ENCODE measurements around the gene SLC31A1. TPM values are rescaled to one million over a fixed set of nuclear protein-coding genes. Genes with fewer than 3 reads are reported as not detected.

The SLC31A1 gene
- total and polyA plus RNA-seq, 2 of the 13 experiments (the other 11 are each of a cell fraction or from before 2014, with no cell fraction given): 62.9 to 70.0 TPM

GRCh38 chr9:113275157-113276131 is 54.1 kb downstream of the SLC31A1 start, which contains the start of the genes CDC26 and PRPF4 (continued):
- no peak for TF ChIP-seq SKIL (CRISPR knock-in tag; IDR thresholded peaks at IDR 0.05; ENCODE audit: borderline replicate concordance)
- peak; percentile 92; the same call in 1 of the 2 replicates for TF ChIP-seq ELF4 (CRISPR knock-in tag; IDR thresholded peaks at IDR 0.05; ENCODE audit: borderline replicate concordance)
- no peak for TF ChIP-seq ZNF569 (CRISPR knock-in tag; IDR thresholded peaks at IDR 0.05; ENCODE audit: borderline replicate concordance)
- no peak for TF ChIP-seq CHD4 (IDR thresholded peaks at IDR 0.05; ENCODE audit: borderline replicate concordance, low read length)
- TF ChIP-seq HNRNPK (IDR thresholded peaks at IDR 0.05; ENCODE audit: low read depth, low read length, poor library complexity, severe bottlenecking): no peak
- no peak for TF ChIP-seq ARID3A (IDR thresholded peaks at IDR 0.05; ENCODE audit: low read depth, low read length)
- TF ChIP-seq ZNF337 (CRISPR knock-in tag; IDR thresholded peaks at IDR 0.05; ENCODE audit: borderline replicate concordance, low read depth): 0 out of 2 replicates have a peak, but pooled peaks have one; percentile 53
- TF ChIP-seq ZNF512B (CRISPR knock-in tag; IDR thresholded peaks at IDR 0.05; ENCODE audit: borderline replicate concordance): no peak
- peak; percentile 87; the same call in 1 of the 3 replicates for TF ChIP-seq MXI1 (IDR thresholded peaks at IDR 0.05; ENCODE audit: borderline replicate concordance, low read depth, low read length)
- no peak for TF ChIP-seq PRMT3 (CRISPR knock-in tag; IDR thresholded peaks at IDR 0.05; ENCODE audit: borderline replicate concordance, low read depth)
- no peak for TF ChIP-seq MEIS2 (CRISPR knock-in tag; IDR thresholded peaks at IDR 0.05)
- no peak for TF ChIP-seq SATB2 (CRISPR knock-in tag; IDR thresholded peaks at IDR 0.05)
- TF ChIP-seq ZNF576 (CRISPR knock-in tag; IDR thresholded peaks at IDR 0.05): no peak
- TF ChIP-seq MTF2 (CRISPR knock-in tag; IDR thresholded peaks at IDR 0.05; ENCODE audit: borderline replicate concordance): no peak
- no peak for TF ChIP-seq SNAPC5 (CRISPR knock-in tag; IDR thresholded peaks at IDR 0.05; ENCODE audit: borderline replicate concordance)
- no peak for TF ChIP-seq TOE1 (CRISPR knock-in tag; IDR thresholded peaks at IDR 0.05)
- peak; percentile 17; the same call in 1 of the 2 replicates for TF ChIP-seq THRA (CRISPR knock-in tag; IDR thresholded peaks at IDR 0.05; ENCODE audit: borderline replicate concordance)
- 0 out of 2 replicates have a peak, but pooled peaks have one; percentile 58 for TF ChIP-seq ZNF550 (CRISPR knock-in tag; IDR thresholded peaks at IDR 0.05; ENCODE audit: borderline replicate concordance)

Data from HepG2 (cell line).